Suprapubic skin (tissue), 4 donors: Measurements from ENCODE around the gene LGALS7B. TPM values are rescaled to one million over a fixed set of nuclear protein-coding genes. Genes with fewer than 3 reads are reported as not detected.
"Not testable (repeated sequence)": the region's sequence is repeated elsewhere in the genome, so short reads cannot be mapped to it uniquely, and the experiment has no call there.

Experiments
- DNase-seq, 2 donors: peaks; one replicate each; pipeline ENCODE4 v3.0.0-alpha.2; 2019; ENCODE audit warnings: low spot score in 2 of 2
- H3K27ac ChIP-seq: fragments of 200-600 bp; sonication (generic); one replicate; pipeline ENCODE4 v1.5.1; 2019
- H3K27me3 ChIP-seq: fragments of 200-600 bp; sonication (generic); one replicate; pipeline ENCODE4 v1.5.1; 2019
- H3K36me3 ChIP-seq: fragments of 200-600 bp; sonication (generic); one replicate; pipeline ENCODE4 v1.5.1; 2019
- H3K4me1 ChIP-seq: fragments of 200-600 bp; sonication (generic); one replicate; pipeline ENCODE4 v1.5.1; 2019
- H3K4me3 ChIP-seq: fragments of 200-600 bp; sonication (generic); one replicate; pipeline ENCODE4 v1.5.1; 2019; ENCODE audit warnings: mild to moderate bottlenecking
- H3K9me3 ChIP-seq: fragments of 200-600 bp; sonication (generic); one replicate; pipeline ENCODE4 v1.5.1; 2019
- CTCF ChIP-seq, 2 donors: fragments of 200-600 bp in 1 of 2; fragments of 450-650 bp in 1 of 2; sonication (generic) in 1 of 2; IDR thresholded peaks; one replicate each; pipeline ENCODE4 v1.5.1; 2016 to 2019; ENCODE audit warnings: antibody characterized with exemption in 2 of 2, mild to moderate bottlenecking in 1 of 2, moderate library complexity in 1 of 2
- EP300 ChIP-seq: sonication (generic); formaldehyde crosslinking; IDR thresholded peaks from one replicate; pipeline ENCODE4 v1.6.1; 2017; ENCODE audit warnings: antibody characterized with exemption
- POLR2A ChIP-seq, 2 donors: fragments of 450-650 bp; IDR thresholded peaks; one replicate each; pipeline ENCODE4 v1.6.1; 2017; ENCODE audit warnings: antibody characterized with exemption in 2 of 2, mild to moderate bottlenecking in 2 of 2, moderate library complexity in 2 of 2
- POLR2AphosphoS5 ChIP-seq, 3 donors: sonication (generic); formaldehyde crosslinking; IDR thresholded peaks; one replicate each; pipeline ENCODE4 v1.6.1; 2017; ENCODE audit warnings: antibody characterized with exemption in 3 of 3
- WGBS: methylation state at CpG from one replicate; pipeline ENCODE4 v1.1.5; 2018; 5-methylcytosine and 5-hydroxymethylcytosine counted together
- total RNA-seq, 4 donors: library from RNA; depleted of rRNA; stranded (reverse); fragments of >200 nt; gene quantifications; one replicate each; pipeline ENCODE4 v1.1.0, GENCODE V29; 2016

Gene LGALS7B
- total RNA-seq, 4 donors from 2014 or later, result 1,712 to 6,564 (median 4,773) TPM

GRCh38 chr19:38792250-38793111, 3.5 kb downstream of the LGALS7B start:
- H3K4me1 ChIP-seq, result peaks cover 19% of the 10 kb centered on the region
- no peaks in the 10 kb centered on the region for H3K36me3 ChIP-seq
- H3K9me3 ChIP-seq, result no peaks in the 10 kb centered on the region
- peak in 1 of 2 donors; percentile 78 for DNase-seq
- TF ChIP-seq POLR2AphosphoS5 (IDR thresholded peaks at IDR 0.05), result no peak
- TF ChIP-seq POLR2A (IDR thresholded peaks at IDR 0.05), result no peak
- TF ChIP-seq CTCF (IDR thresholded peaks at IDR 0.05), result peak in 1 of 2 donors; percentile 34
- TF ChIP-seq EP300, result no peak
- H3K27me3 ChIP-seq, result no peaks in the 10 kb centered on the region
- 30% methylated on average over 5 of the region's 71 CpGs for WGBS
- H3K4me3 ChIP-seq, result peak overlapping the region; percentile 37
- H3K27ac ChIP-seq, result peak overlapping the region; percentile 89

- Histone ChIP-seq H3K27ac (peak overlapping the region; percentile 89), H3K27me3 (no peaks in the 10 kb centered on the region), H3K4me3 (no peak overlapping the region), H3K4me1 (peaks cover 19% of the 10 kb centered on the region), H3K36me3 (no peaks in the 10 kb centered on the region), H3K9me3 (no peaks in the 10 kb centered on the region)
- WGBS, result 41% methylated on average over 8 of the region's 8 CpGs
- TF ChIP-seq EP300 (no peak), POLR2AphosphoS5 (IDR thresholded peaks at IDR 0.05) (no peak), POLR2A (IDR thresholded peaks at IDR 0.05) (no peak), CTCF (IDR thresholded peaks at IDR 0.05) (no peak)
- no peak for DNase-seq
These were observed 4.2 kb downstream of the LGALS7B start for GRCh38 chr19:38793177-38793576.

GRCh38 chr19:38793671-38794070, 4.7 kb downstream of the LGALS7B start:
- TF ChIP-seq CTCF (IDR thresholded peaks at IDR 0.05) (no peak), EP300 (no peak), POLR2A (IDR thresholded peaks at IDR 0.05) (no peak), POLR2AphosphoS5 (IDR thresholded peaks at IDR 0.05) (no peak)
- no peaks in the 10 kb centered on the region for H3K36me3 ChIP-seq
- no peaks in the 10 kb centered on the region for H3K27me3 ChIP-seq
- H3K4me3 ChIP-seq, result no peak overlapping the region
- peak overlapping the region; percentile 89 for H3K27ac ChIP-seq
- no peak for DNase-seq
- 58% methylated on average over 5 of the region's 5 CpGs for WGBS
- H3K4me1 ChIP-seq, result peaks cover 16% of the 10 kb centered on the region
- no peaks in the 10 kb centered on the region for H3K9me3 ChIP-seq

- Histone ChIP-seq H3K27ac (no peak overlapping the region), H3K4me3 (no peak overlapping the region), H3K36me3 (no peaks in the 10 kb centered on the region), H3K4me1 (peaks cover 24% of the 10 kb centered on the region), H3K9me3 (no peaks in the 10 kb centered on the region), H3K27me3 (no peaks in the 10 kb centered on the region)
- TF ChIP-seq CTCF (IDR thresholded peaks at IDR 0.05) (no peak), POLR2AphosphoS5 (IDR thresholded peaks at IDR 0.05) (no peak), EP300 (no peak), POLR2A (IDR thresholded peaks at IDR 0.05) (no peak)
- no peak for DNase-seq
- WGBS, result 91% methylated on average over 4 of the region's 4 CpGs
These were observed 6.5 kb downstream of the LGALS7B start for GRCh38 chr19:38795549-38795948.

- Histone ChIP-seq H3K4me3 (no peak overlapping the region), H3K27ac (no peak overlapping the region), H3K9me3 (no peaks in the 10 kb centered on the region), H3K27me3 (no peaks in the 10 kb centered on the region), H3K36me3 (no peaks in the 10 kb centered on the region), H3K4me1 (peaks cover 24% of the 10 kb centered on the region)
- TF ChIP-seq POLR2AphosphoS5 (IDR thresholded peaks at IDR 0.05) (no peak), EP300 (no peak), POLR2A (IDR thresholded peaks at IDR 0.05) (no peak), CTCF (IDR thresholded peaks at IDR 0.05) (no peak)
- no peak for DNase-seq
- 80% methylated on average over 2 of the region's 2 CpGs for WGBS
These were observed 7.2 kb downstream of the LGALS7B start for GRCh38 chr19:38796154-38796553.

- H3K4me3 ChIP-seq, H3K27me3 ChIP-seq, H3K9me3 ChIP-seq, DNase-seq, H3K27ac ChIP-seq, H3K36me3 ChIP-seq: not testable (repeated sequence)
- WGBS, result no CpG with 5 or more reads among the region's 33 CpGs
- peaks cover 17% of the 10 kb centered on the region for H3K4me1 ChIP-seq
These were observed 8.8 kb downstream of the LGALS7B start for GRCh38 chr19:38797781-38798180.
